NCI-H2081 treated with DMSO at 0.1 percent for 48 hours (cell line): ENCODE data around the gene CSNK1A1.
"Not testable (repeated sequence)": the region's sequence is repeated elsewhere in the genome, so short reads cannot be mapped to it uniquely, and the experiment has no call there.

Experiments used
- DNase-seq: peaks from one replicate; lab custom pipeline; 2025; lab: John Stamatoyannopoulos, UW

Gene CSNK1A1

GRCh38 chr5:149490599-149491485 is 60.4 kb downstream of the CSNK1A1 start:
- DNase-seq: no peak

- DNase-seq: no peak
These were observed 61.6 kb downstream of the CSNK1A1 start for GRCh38 chr5:149489605-149490037.

- no peak for DNase-seq
These were observed 62.5 kb downstream of the CSNK1A1 start for GRCh38 chr5:149488645-149489306.

- DNase-seq: no peak
These were observed 63.6 kb downstream of the CSNK1A1 start for GRCh38 chr5:149487672-149488071.

GRCh38 chr5:149486726-149487635 is 64.3 kb downstream of the CSNK1A1 start:
- DNase-seq: no peak

- DNase-seq: no peak
These were observed 65.3 kb downstream of the CSNK1A1 start for GRCh38 chr5:149485655-149486615.

GRCh38 chr5:149481485-149481884 is 69.8 kb downstream of the CSNK1A1 start:
- no peak for DNase-seq

GRCh38 chr5:149478761-149479160 is 72.5 kb downstream of the CSNK1A1 start:
- no peak for DNase-seq

GRCh38 chr5:149475777-149476176 is 75.5 kb downstream of the CSNK1A1 start:
- no peak for DNase-seq

GRCh38 chr5:149474198-149474597 is 77.0 kb downstream of the CSNK1A1 start:
- DNase-seq: no peak

GRCh38 chr5:149473441-149473840 is 77.8 kb downstream of the CSNK1A1 start:
- DNase-seq: no peak

GRCh38 chr5:149472399-149472798 is 78.8 kb downstream of the CSNK1A1 start:
- no peak for DNase-seq

GRCh38 chr5:149471406-149472183 is 79.6 kb downstream of the CSNK1A1 start:
- DNase-seq: no peak

- no peak for DNase-seq
These were observed 80.3 kb downstream of the CSNK1A1 start for GRCh38 chr5:149470942-149471341.

- no peak for DNase-seq
These were observed 84.7 kb downstream of the CSNK1A1 start for GRCh38 chr5:149466457-149466972.

- DNase-seq: no peak
These were observed 86.3 kb downstream of the CSNK1A1 start for GRCh38 chr5:149464796-149465489.

GRCh38 chr5:149461907-149462306 is 89.3 kb downstream of the CSNK1A1 start:
- not testable (repeated sequence) for DNase-seq

- no peak for DNase-seq
These were observed 91.3 kb downstream of the CSNK1A1 start for GRCh38 chr5:149459891-149460290.

- DNase-seq: no peak
These were observed 93.9 kb downstream of the CSNK1A1 start for GRCh38 chr5:149457393-149457763.
